HG03039 (cell line): ENCODE results near the gene UBL4A.

Experiments
- ATAC-seq: cut with Tn5 transposase; IDR thresholded peaks from one replicate; pipeline ENCODE4 v1.9.1; 2021; ENCODE audit warnings: mild to moderate bottlenecking, moderate library complexity; ENCODE audit not compliant: unreplicated experiment

The UBL4A gene

DNA sequence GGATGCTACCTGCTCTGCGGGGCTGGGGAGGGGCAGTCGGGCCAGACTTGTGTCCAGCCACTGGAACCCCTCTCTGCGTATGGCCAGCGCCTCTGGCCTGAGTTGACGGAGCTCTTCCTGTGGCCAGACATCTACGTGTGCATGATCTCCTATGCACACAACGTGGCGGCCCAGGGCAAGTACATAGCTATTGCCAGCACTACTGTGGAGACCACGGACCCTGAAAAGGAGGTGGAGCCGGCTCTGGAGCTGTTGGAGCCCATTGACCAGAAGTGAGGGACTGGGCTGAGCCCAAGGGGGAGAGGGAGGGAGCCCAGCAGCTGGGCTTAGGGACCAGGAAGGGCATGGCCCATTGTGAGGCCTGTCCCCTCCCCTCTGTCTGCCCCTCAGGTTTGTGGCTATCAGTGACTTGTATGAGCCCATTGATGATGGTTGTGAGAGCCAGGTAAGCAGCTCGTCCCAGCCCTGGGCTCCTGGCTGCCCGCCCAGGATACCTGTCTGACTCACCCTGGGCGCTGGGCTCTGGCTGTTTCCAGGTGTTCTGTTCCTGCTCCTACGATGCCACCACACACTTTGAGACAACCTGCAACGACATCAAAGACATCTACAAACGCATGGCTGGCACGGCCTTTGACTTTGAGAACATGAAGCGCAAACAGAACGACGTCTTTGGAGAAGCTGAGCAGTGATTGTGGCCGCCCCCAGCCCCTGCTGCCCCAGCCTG is 44.3 kb downstream of the UBL4A start:
- ATAC-seq: no peak

GRCh38 chrX:154441564-154441963 is 44.9 kb downstream of the UBL4A start:
- ATAC-seq: no peak

- ATAC-seq: no peak
These were observed 45.6 kb downstream of the UBL4A start for GRCh38 chrX:154440623-154441357.

GRCh38 chrX:154439841-154440240 is 46.6 kb downstream of the UBL4A start:
- ATAC-seq: no peak

DNA sequence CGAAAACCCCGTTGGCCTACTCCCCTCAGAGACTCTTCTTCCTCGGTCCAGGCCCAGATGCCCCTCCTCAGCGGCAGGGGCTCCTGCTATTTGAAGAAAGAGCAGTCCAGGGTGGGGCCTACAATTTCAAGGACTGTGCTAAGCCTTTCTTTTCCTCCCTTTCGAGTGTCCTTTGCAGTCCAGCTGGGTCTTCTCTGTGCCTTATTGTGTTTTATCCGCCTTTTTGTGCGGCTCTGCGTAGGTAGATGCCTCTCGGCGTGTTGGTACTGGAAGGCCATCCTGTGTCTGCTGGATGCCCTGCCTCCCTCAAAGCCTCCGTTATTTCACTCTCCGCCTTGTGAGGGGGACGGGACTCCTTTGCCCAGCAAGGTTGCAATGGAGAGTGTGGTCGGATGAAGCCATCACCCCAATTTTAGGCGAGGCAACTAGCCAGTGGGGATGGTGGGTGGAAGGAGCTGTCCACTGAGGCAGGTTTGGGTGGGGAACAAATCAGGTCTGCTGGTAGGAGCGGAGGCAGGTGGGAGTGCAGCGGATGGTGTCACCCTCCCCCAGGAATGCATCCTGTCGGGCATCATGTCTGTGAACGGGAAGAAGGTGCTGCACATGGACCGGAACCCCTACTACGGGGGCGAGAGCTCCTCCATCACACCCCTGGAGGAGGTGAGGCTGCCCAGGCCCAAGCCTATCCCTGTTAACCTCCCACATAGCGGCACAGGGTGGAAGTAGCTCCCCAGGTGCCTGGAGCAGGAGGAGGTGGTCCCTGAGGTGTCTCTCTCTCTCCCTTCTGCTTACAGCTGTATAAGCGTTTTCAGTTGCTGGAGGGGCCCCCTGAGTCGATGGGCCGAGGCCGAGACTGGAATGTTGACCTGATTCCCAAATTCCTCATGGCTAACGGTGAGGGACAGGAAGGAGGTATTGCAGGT is 48.2 kb downstream of the UBL4A start:
- no peak for ATAC-seq

DNA sequence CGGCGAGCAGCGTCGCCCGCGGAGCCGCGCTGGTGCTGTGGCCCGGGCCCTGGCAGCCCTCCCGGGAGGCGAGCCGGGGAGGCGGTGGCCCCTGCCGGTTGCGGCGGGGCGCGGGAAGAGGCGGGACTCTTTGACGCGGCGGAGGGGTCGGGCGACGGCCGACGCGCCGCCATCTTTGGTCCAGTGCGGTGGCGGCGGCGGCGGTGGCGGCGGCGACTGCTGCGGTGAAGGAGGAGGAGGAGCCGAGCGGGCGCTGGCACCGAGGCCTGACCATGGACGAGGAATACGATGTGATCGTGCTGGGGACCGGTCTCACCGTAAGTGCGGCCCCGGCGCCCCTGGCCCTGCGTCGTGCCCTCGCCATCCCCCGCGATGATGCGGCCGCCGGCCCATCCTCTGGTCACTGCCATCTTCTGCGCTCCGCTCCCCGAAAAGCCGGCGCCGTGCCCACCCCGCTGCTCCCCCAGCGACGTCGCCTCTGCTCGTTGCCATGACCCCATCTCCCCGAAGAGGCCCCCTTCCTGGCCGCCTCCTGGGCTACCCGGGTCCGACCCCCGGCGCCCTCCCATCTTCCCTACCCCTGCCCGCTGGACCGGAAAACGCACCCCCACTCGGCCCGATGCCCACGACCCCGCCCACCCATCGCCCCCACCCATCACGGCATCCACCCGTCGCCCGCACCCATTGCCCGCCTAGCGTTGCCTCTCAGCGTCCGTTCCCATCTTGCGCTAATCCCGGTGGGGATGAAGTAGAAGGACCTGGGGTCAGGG is 49.2 kb downstream of the UBL4A start, which contains the start of gene GDI1:
Gene GDI1, plus strand, starts transcription at position 172 of the 770 bp plus-strand sequence. Its CDS starts 101 bp downstream, at position 273.
- peak; percentile 40 for ATAC-seq

DNA sequence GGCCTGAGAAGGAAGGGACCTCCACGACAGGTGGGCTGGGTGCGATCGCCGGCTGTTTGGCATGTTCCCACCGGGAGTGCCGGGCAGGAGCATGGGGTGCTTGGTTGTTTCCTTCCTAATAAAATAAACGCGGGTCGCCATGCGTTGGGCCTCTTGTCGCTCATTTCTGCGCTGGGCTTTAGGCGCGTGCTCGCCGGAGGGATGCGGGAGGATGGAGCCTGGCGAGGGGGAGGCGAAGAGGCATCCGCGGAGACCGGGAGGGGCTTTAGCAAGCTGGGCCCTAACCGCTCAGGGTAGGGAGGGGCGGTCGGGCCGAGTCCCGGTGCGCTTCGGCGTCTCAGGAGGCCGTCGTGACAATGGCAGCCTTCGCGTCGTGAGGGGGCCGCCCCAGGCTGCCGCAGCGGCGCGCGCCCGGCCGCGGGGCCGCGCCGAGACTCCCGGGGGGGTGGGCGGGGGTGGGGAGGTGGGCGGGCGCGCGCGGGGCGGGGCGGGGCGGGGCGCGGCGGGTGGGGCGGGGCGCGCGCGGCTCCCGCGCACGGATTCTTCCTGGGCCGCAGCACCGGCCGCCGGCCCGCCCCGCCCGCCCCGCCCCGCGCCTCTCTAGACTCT is 49.9 kb downstream of the UBL4A start:
- ATAC-seq: peak; percentile 42

- ATAC-seq: no peak
These were observed 51.2 kb downstream of the UBL4A start for GRCh38 chrX:154435171-154435733.

GRCh38 chrX:154434394-154435168 is 51.8 kb downstream of the UBL4A start:
- ATAC-seq: no peak
